K562 (cell line): Measurements from ENCODE around the gene PACS1. TPM values are rescaled to one million over a fixed set of nuclear protein-coding genes. Genes with fewer than 3 reads are reported as not detected.

Experiments used
- ASH1L ChIP-seq: fragments of 450-650 bp; IDR thresholded peaks from 2 replicates; pipeline ENCODE4 v1.6.1; 2018; ENCODE audit warnings: borderline replicate concordance, mild to moderate bottlenecking, low read depth; ENCODE audit not compliant: partially characterized antibody
- DDX20 ChIP-seq: fragments of 450-650 bp; IDR thresholded peaks from 2 replicates; pipeline ENCODE4 v1.6.1; 2016; ENCODE audit warnings: missing genetic modification characterization, low read depth, mild to moderate bottlenecking, missing compliant biosample characterization, moderate library complexity
- ELF2 ChIP-seq: fragments of 250-450 bp; sonication (Bioruptor Pico); IDR thresholded peaks from 2 replicates; pipeline ENCODE4 v1.5.0; 2021; ENCODE audit warnings: mild to moderate bottlenecking
- FOS ChIP-seq: IDR thresholded peaks from 3 replicates; pipeline ENCODE4 v1.6.1; 2011; ENCODE audit not compliant: insufficient read length; ENCODE audit errors: extremely low read depth
- JUND ChIP-seq, 2 experiments: IDR thresholded peaks; 2 replicates in 1 of 2; 3 replicates in 1 of 2; pipeline ENCODE4 v1.6.1; 2011; ENCODE audit warnings: borderline replicate concordance in 2 of 2, low read depth in 2 of 2, low read length in 2 of 2, improper control_type of control experiment in 1 of 2, missing biosample characterization in 1 of 2, missing genetic modification characterization in 1 of 2, missing genetic modification reagents in 1 of 2
- POLR3G ChIP-seq: IDR thresholded peaks from 2 replicates; pipeline ENCODE4 v1.6.1; 2011; ENCODE audit not compliant: insufficient read length, insufficient replicate concordance; ENCODE audit errors: extremely low read depth
- PTTG1 ChIP-seq: fragments of 450-650 bp; IDR thresholded peaks from 2 replicates; pipeline ENCODE4 v1.6.1; 2016; ENCODE audit warnings: low read depth, mild to moderate bottlenecking, missing genetic modification characterization, missing compliant biosample characterization
- RNF2 ChIP-seq: sonication (generic); IDR thresholded peaks from 2 replicates; pipeline ENCODE4 v1.6.1; 2016
- YY1 ChIP-seq, 3 experiments: IDR thresholded peaks; 2 replicates each; pipeline ENCODE4 v1.6.1; 2011; ENCODE audit warnings: low read length in 2 of 3, mild to moderate bottlenecking in 2 of 3, moderate library complexity in 2 of 3, borderline replicate concordance in 1 of 3, control low read depth in 1 of 3, low read depth in 1 of 3; ENCODE audit not compliant: insufficient read depth in 3 of 3, insufficient replicate concordance in 2 of 3, control insufficient read depth in 1 of 3, insufficient read length in 1 of 3; ENCODE audit errors: extremely low read depth in 1 of 3
- ZEB2 ChIP-seq: fragments of 450-650 bp; IDR thresholded peaks from 2 replicates; pipeline ENCODE4 v1.6.1; 2016
- ZKSCAN8 ChIP-seq: fragments of 200-800 bp; sonication (Bioruptor generic); IDR thresholded peaks from 2 replicates; pipeline ENCODE4 v1.6.1; 2016; ENCODE audit warnings: missing genetic modification characterization, missing compliant biosample characterization
- ZNF589 ChIP-seq: fragments of 200-800 bp; sonication (Bioruptor generic); IDR thresholded peaks from 2 replicates; pipeline ENCODE4 v1.6.1; 2016; ENCODE audit warnings: low read depth, missing genetic modification characterization, missing compliant biosample characterization
- ZNF644 ChIP-seq: fragments of 200-800 bp; sonication (Bioruptor generic); IDR thresholded peaks from 2 replicates; pipeline ENCODE4 v1.6.1; 2016; ENCODE audit warnings: low read depth, missing genetic modification characterization, missing compliant biosample characterization
- polyA plus RNA-seq, 8 experiments: library from polyadenylated mRNA; depleted of rRNA in 4 of 8; stranded (reverse) in 5 of 8; unstranded in 3 of 8; fragments of >200 nt; fragmentation: Nextera tagmentation in 2 of 8; fragmentation: Illumina TruSeq in 1 of 8; extraction: Ambion mirVana in 2 of 8; extraction: Trizol in 1 of 8; gene quantifications; 2 replicates each; pipeline versions ENCODE4 v1.2.1 to v1.2.3, GENCODE V29; 2011 to 2014; ENCODE audit warnings: inconsistent platforms in 1 of 8, missing spikeins in 1 of 8
- total RNA-seq, 7 experiments: library from RNA; depleted of rRNA in 6 of 7; stranded (reverse); fragments of >200 nt in 6 of 7; fragmentation: Illumina TruSeq in 2 of 7; extraction: Trizol in 2 of 7; gene quantifications; 2 replicates each; pipeline versions ENCODE4 v1.2.1 to v1.2.3, GENCODE V29; 2011 to 2021; ENCODE audit warnings: low replicate concordance in 1 of 7
- TF ChIP-seq, protein P1 (sequence below): fragments of 450-650 bp; IDR thresholded peaks from 2 replicates; pipeline ENCODE4 v1.7.0; 2016; ENCODE audit warnings: borderline replicate concordance
- TF ChIP-seq, protein P2 (sequence below), 3 experiments: IDR thresholded peaks in 2 of 3; conservative IDR thresholded peaks in 1 of 3; 2 replicates each; pipeline ENCODE4 v1.5.1; 2011 to 2012; ENCODE audit warnings: low read length in 3 of 3, mild to moderate bottlenecking in 3 of 3, control low read depth in 2 of 3, improper control_type of control experiment in 1 of 3, inconsistent platforms in 1 of 3, low read depth in 1 of 3, mixed read lengths in 1 of 3, moderate library complexity in 1 of 3; ENCODE audit not compliant: insufficient read depth in 2 of 3
- TF ChIP-seq, protein P3 (sequence below): fragments of 450-650 bp; formaldehyde crosslinking; IDR thresholded peaks from 2 replicates; pipeline ENCODE4 v1.4.0; 2022; ENCODE audit warnings: mild to moderate bottlenecking, moderate library complexity
- TF ChIP-seq, protein P4 (sequence below): fragments of 450-650 bp; IDR thresholded peaks from 2 replicates; pipeline ENCODE4 v1.6.1; 2014; ENCODE audit warnings: low read depth, mild to moderate bottlenecking, moderate library complexity, borderline replicate concordance
- TF ChIP-seq, protein P5 (sequence below): fragments of 450-650 bp; IDR thresholded peaks from 2 replicates; pipeline ENCODE4 v1.6.1; 2016; ENCODE audit warnings: missing biosample characterization, missing genetic modification characterization
- TF ChIP-seq, protein P6 (sequence below): sonication (generic); formaldehyde crosslinking; IDR thresholded peaks from 2 replicates; pipeline ENCODE4 v1.8.0; 2022; ENCODE audit warnings: missing genetic modification reagents, mild to moderate bottlenecking, moderate library complexity, borderline replicate concordance

PACS1 gene
- total and polyA plus RNA-seq, 9 of the 15 experiments (the other 6 are each of a cell fraction or from before 2014, with no cell fraction given): 0.34 to 28.1 (median 8.5) TPM

DNA sequence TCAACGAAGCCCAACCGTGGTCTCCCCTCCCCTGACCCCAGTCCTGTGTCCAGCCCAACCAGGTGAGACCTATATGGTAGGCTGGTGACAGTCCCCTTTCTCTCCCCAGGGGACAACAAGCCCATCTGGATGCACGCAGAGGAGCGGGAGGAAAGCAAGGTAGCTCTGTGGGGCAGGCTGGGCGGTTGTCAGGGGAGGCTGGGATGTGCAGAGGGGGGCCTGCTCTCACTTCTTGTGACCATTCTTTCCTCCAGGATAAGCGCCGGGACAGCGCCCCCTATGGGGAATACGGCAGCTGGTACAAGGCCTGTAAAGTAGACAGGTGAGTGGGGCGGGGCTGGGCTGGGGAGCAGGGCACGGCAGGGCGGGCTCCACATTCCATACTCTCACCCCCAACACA lies 194.8 kb downstream of the PACS1 start (continued):
- TF ChIP-seq, protein P1, sequence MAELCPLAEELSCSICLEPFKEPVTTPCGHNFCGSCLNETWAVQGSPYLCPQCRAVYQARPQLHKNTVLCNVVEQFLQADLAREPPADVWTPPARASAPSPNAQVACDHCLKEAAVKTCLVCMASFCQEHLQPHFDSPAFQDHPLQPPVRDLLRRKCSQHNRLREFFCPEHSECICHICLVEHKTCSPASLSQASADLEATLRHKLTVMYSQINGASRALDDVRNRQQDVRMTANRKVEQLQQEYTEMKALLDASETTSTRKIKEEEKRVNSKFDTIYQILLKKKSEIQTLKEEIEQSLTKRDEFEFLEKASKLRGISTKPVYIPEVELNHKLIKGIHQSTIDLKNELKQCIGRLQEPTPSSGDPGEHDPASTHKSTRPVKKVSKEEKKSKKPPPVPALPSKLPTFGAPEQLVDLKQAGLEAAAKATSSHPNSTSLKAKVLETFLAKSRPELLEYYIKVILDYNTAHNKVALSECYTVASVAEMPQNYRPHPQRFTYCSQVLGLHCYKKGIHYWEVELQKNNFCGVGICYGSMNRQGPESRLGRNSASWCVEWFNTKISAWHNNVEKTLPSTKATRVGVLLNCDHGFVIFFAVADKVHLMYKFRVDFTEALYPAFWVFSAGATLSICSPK: 0 out of 2 replicates have a peak, but pooled peaks have one; percentile 44
- TF ChIP-seq FOS (no peak), POLR3G (no peak), DDX20 (tag) (no peak), ZEB2 (no peak), ELF2 (no peak), YY1 (IDR thresholded peaks at IDR 0.05; ENCODE audit: borderline replicate concordance in 1 of 3, control insufficient read depth in 1 of 3, extremely low read depth in 1 of 3, insufficient read depth in 3 of 3, insufficient read length in 1 of 3, insufficient replicate concordance in 2 of 3, low read depth in 1 of 3, low read length in 2 of 3) (no peak), ZNF644 (tag) (no peak), PTTG1 (tag) (no peak), ASH1L (no peak), ZKSCAN8 (no peak), RNF2 (no peak), ZNF589 (CRISPR knock-in tag) (no peak), JUND (IDR thresholded peaks at IDR 0.05; ENCODE audit: borderline replicate concordance, low read depth, low read length) (0 out of 2 replicates have a peak, but pooled peaks have one; percentile 24), JUND (tag; IDR thresholded peaks at IDR 0.05; ENCODE audit: borderline replicate concordance, low read depth, low read length) (no peak)
- TF ChIP-seq, protein P2, sequence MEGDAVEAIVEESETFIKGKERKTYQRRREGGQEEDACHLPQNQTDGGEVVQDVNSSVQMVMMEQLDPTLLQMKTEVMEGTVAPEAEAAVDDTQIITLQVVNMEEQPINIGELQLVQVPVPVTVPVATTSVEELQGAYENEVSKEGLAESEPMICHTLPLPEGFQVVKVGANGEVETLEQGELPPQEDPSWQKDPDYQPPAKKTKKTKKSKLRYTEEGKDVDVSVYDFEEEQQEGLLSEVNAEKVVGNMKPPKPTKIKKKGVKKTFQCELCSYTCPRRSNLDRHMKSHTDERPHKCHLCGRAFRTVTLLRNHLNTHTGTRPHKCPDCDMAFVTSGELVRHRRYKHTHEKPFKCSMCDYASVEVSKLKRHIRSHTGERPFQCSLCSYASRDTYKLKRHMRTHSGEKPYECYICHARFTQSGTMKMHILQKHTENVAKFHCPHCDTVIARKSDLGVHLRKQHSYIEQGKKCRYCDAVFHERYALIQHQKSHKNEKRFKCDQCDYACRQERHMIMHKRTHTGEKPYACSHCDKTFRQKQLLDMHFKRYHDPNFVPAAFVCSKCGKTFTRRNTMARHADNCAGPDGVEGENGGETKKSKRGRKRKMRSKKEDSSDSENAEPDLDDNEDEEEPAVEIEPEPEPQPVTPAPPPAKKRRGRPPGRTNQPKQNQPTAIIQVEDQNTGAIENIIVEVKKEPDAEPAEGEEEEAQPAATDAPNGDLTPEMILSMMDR (IDR thresholded peaks at IDR 0.05 in 2 of 3, conservative IDR thresholded peaks at IDR 0.05 in 1 of 3; ENCODE audit: insufficient read depth in 2 of 3, low read depth in 1 of 3, low read length in 3 of 3): peak; percentile 67 to 73 (median 68)
- TF ChIP-seq, protein P3, sequence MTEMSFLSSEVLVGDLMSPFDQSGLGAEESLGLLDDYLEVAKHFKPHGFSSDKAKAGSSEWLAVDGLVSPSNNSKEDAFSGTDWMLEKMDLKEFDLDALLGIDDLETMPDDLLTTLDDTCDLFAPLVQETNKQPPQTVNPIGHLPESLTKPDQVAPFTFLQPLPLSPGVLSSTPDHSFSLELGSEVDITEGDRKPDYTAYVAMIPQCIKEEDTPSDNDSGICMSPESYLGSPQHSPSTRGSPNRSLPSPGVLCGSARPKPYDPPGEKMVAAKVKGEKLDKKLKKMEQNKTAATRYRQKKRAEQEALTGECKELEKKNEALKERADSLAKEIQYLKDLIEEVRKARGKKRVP (CRISPR knock-in tag): no peak
- TF ChIP-seq, protein P4, sequence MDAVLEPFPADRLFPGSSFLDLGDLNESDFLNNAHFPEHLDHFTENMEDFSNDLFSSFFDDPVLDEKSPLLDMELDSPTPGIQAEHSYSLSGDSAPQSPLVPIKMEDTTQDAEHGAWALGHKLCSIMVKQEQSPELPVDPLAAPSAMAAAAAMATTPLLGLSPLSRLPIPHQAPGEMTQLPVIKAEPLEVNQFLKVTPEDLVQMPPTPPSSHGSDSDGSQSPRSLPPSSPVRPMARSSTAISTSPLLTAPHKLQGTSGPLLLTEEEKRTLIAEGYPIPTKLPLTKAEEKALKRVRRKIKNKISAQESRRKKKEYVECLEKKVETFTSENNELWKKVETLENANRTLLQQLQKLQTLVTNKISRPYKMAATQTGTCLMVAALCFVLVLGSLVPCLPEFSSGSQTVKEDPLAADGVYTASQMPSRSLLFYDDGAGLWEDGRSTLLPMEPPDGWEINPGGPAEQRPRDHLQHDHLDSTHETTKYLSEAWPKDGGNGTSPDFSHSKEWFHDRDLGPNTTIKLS: no peak
- TF ChIP-seq, protein P5, sequence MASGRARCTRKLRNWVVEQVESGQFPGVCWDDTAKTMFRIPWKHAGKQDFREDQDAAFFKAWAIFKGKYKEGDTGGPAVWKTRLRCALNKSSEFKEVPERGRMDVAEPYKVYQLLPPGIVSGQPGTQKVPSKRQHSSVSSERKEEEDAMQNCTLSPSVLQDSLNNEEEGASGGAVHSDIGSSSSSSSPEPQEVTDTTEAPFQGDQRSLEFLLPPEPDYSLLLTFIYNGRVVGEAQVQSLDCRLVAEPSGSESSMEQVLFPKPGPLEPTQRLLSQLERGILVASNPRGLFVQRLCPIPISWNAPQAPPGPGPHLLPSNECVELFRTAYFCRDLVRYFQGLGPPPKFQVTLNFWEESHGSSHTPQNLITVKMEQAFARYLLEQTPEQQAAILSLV (tag): no peak
- TF ChIP-seq, protein P6, sequence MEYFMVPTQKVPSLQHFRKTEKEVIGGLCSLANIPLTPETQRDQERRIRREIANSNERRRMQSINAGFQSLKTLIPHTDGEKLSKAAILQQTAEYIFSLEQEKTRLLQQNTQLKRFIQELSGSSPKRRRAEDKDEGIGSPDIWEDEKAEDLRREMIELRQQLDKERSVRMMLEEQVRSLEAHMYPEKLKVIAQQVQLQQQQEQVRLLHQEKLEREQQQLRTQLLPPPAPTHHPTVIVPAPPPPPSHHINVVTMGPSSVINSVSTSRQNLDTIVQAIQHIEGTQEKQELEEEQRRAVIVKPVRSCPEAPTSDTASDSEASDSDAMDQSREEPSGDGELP (CRISPR knock-in tag): peak; percentile 48; the same call in 1 of the 2 replicates
